ENCODE measurements around the gene OGG1.

DNA sequence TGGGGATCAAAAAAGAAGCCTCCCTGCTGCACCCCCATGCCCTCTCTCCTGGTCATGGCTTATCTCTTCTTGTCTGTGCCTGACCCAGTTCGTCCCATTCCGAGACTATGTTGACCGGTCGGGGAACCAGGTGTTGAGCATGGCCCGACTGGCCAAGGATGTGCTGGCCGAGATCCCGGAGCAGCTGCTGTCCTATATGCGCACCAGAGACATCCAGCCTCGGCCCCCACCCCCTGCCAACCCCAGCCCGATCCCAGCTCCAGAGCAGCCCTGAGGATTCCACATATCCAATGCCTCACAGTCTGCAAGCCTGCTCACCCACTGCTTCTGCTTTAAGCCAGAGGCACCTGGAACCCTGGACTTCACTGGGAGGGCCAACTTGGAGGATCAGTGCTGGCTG is 20.3 kb upstream of the OGG1 start:
- TF ChIP-seq SMC3 (conservative IDR thresholded peaks at IDR 0.05; ENCODE audit: poor library complexity) (no peak), RAD21 (conservative IDR thresholded peaks at IDR 0.05) (no peak), EP300 (conservative IDR thresholded peaks at IDR 0.05; ENCODE audit: poor library complexity, severe bottlenecking) (no peak), TAF1 (IDR thresholded peaks at IDR 0.05; ENCODE audit: low read depth) (no peak)
- TF ChIP-seq, protein P1, sequence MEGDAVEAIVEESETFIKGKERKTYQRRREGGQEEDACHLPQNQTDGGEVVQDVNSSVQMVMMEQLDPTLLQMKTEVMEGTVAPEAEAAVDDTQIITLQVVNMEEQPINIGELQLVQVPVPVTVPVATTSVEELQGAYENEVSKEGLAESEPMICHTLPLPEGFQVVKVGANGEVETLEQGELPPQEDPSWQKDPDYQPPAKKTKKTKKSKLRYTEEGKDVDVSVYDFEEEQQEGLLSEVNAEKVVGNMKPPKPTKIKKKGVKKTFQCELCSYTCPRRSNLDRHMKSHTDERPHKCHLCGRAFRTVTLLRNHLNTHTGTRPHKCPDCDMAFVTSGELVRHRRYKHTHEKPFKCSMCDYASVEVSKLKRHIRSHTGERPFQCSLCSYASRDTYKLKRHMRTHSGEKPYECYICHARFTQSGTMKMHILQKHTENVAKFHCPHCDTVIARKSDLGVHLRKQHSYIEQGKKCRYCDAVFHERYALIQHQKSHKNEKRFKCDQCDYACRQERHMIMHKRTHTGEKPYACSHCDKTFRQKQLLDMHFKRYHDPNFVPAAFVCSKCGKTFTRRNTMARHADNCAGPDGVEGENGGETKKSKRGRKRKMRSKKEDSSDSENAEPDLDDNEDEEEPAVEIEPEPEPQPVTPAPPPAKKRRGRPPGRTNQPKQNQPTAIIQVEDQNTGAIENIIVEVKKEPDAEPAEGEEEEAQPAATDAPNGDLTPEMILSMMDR (IDR thresholded peaks at IDR 0.05; ENCODE audit: poor library complexity, severe bottlenecking) = no peak
- TF ChIP-seq, protein P2, sequence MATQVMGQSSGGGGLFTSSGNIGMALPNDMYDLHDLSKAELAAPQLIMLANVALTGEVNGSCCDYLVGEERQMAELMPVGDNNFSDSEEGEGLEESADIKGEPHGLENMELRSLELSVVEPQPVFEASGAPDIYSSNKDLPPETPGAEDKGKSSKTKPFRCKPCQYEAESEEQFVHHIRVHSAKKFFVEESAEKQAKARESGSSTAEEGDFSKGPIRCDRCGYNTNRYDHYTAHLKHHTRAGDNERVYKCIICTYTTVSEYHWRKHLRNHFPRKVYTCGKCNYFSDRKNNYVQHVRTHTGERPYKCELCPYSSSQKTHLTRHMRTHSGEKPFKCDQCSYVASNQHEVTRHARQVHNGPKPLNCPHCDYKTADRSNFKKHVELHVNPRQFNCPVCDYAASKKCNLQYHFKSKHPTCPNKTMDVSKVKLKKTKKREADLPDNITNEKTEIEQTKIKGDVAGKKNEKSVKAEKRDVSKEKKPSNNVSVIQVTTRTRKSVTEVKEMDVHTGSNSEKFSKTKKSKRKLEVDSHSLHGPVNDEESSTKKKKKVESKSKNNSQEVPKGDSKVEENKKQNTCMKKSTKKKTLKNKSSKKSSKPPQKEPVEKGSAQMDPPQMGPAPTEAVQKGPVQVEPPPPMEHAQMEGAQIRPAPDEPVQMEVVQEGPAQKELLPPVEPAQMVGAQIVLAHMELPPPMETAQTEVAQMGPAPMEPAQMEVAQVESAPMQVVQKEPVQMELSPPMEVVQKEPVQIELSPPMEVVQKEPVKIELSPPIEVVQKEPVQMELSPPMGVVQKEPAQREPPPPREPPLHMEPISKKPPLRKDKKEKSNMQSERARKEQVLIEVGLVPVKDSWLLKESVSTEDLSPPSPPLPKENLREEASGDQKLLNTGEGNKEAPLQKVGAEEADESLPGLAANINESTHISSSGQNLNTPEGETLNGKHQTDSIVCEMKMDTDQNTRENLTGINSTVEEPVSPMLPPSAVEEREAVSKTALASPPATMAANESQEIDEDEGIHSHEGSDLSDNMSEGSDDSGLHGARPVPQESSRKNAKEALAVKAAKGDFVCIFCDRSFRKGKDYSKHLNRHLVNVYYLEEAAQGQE (IDR thresholded peaks at IDR 0.05; ENCODE audit: borderline replicate concordance) = no peak
